Measurements from ENCODE around the gene GRHL1.

GRCh38 chr2:10035633-10036032, 84.1 kb downstream of the GRHL1 start:
- TF ChIP-seq CTCF (IDR thresholded peaks at IDR 0.05; ENCODE audit: low read depth, low read length, poor library complexity, severe bottlenecking) = no peak
- no peak for TF ChIP-seq EZH2phosphoT487 (IDR thresholded peaks at IDR 0.05; ENCODE audit: borderline replicate concordance, low read length)
